Activated CD4-positive, alpha-beta T cell treated with anti-CD3 and anti-CD28 coated beads, Interleukin-2, Interleukin-6, amounts not matched to agents 100 ng/mL and 50 ng/mL, durations not matched to agents 16 hours and 8 hours (primary cell): ENCODE results near the gene AUTS2.
A peak's percentile ranks its signal among the peaks of the same experiment; 100 is the strongest.

Experiments
- DNase-seq: peaks from one replicate; pipeline ENCODE4 v3.0.0-alpha.2; 2020

Gene AUTS2

GRCh38 chr7:70752794-70753241 is 1154.5 kb downstream of the AUTS2 start:
- no peak for DNase-seq

- DNase-seq: no peak
These were observed 1158.5 kb downstream of the AUTS2 start for GRCh38 chr7:70756789-70757188.

GRCh38 chr7:70758646-70759045 is 1160.4 kb downstream of the AUTS2 start:
- DNase-seq: no peak

- DNase-seq: no peak
These were observed 1161.4 kb downstream of the AUTS2 start for GRCh38 chr7:70759674-70760073.

DNA sequence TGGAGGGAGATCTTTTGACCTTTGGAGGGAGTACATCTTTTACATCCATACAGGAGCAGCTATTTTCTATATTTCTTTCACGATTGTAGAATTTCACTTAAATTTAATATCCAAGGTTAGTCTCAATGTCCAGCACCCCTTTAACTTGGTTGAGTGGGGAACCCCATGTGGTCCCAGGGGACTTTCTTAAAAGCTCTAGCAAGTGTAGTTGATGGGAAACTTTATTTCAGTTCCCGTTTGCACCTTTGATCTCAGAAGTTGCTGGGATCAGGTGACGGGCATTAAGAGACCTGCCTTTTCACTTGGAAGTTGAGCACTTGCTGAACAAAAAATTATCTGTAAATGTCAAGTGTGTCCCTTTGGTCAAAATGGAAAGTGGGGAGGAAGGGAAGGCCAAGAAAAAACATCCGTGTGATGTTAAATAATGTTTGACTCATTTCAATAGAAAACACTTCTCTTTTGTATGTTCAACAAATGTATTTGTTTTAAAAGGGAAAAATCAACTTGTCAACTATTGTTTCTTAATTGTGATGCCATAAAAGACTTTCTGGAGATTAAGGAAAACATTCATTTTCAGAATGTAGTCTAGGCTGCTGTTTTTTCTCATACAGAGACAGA is 1163.5 kb downstream of the AUTS2 start:
- DNase-seq: no peak

GRCh38 chr7:70762696-70763095 is 1164.4 kb downstream of the AUTS2 start:
- DNase-seq: no peak

DNA sequence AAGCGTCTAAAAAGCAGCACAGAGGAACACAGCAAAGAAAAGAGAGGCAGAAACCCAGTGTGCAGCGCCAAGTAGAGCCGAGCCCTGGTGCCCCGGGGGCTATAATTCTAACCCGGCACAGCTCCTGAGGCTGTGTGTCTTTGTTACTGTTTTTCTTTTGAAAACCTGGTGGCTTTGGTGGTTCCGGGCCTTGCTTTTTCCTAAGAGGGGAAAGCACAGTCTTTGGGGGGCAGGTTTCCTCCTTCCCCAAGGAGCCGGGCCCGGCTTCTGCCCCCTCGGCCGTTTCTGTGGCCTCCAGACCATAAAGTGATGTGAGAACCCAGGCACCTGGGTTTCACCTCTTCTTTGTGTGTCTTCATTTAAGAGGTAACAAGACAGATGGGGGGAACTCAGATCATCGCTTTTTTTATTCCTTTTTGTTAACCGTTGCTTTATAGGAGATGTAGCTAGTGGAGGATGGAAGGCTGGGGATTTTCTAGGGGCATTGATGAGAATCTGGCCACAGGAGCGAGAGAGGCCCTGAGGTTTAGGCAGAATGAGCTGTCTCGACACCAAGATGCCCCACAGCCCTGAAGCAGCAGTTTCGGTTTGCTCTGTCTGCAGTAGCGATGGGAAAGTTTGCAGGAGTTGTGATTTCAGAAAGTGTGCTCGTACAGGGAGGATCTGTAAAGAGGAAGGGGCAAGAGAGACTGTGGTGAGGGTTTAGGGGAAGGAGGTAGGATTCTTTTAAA is 1165.9 kb downstream of the AUTS2 start:
- DNase-seq: peak; percentile 79

DNA sequence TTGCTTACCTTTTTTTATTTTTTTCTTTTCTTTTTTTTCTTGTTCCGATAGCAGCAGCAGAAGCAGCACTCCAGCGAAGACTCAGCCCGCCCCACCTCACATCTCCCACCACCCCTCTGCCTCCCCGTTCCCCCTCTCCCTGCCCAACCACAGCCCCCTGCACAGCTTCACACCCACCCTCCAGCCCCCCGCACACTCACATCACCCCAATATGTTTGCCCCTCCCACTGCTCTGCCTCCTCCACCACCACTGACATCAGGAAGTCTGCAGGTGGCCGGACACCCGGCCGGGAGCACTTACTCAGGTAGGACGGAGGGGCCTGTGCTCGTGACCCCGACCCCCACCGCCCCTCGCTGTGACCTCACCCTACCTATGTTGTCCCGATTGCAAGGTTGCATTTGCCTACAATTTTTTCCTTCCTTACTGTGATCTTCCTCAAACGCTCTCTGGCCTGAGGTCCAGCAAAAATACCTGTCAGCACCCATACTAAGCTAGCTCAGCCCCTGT is 1166.5 kb downstream of the AUTS2 start:
- DNase-seq: no peak

- no peak for DNase-seq
These were observed 1167.4 kb downstream of the AUTS2 start for GRCh38 chr7:70765651-70766050.

- no peak for DNase-seq
These were observed 1167.8 kb downstream of the AUTS2 start for GRCh38 chr7:70766109-70766508.

- DNase-seq: no peak
These were observed 1168.4 kb downstream of the AUTS2 start for GRCh38 chr7:70766694-70767093.

GRCh38 chr7:70770154-70770553 is 1171.9 kb downstream of the AUTS2 start:
- DNase-seq: no peak

DNA sequence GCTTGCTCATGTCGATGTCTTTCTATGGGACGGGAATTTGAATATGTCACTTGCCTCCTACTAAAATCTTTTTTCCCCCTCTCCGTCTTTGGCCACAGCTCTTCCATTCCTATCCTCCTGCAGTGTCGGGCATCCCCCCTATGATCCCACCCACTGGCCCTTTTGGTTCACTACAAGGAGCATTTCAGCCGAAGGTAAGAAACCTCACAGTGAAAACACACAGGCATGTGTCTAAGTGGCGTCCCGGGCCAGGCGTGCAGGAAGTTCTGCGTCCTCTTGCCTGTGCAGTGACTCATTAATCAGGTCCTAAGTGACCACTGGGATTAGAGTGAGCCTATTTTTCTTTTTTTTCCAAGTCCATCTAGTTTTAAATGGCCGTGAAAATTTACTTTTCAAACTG is 1173.2 kb downstream of the AUTS2 start:
- no peak for DNase-seq

- no peak for DNase-seq
These were observed 1174.6 kb downstream of the AUTS2 start for GRCh38 chr7:70772891-70773290.

DNA sequence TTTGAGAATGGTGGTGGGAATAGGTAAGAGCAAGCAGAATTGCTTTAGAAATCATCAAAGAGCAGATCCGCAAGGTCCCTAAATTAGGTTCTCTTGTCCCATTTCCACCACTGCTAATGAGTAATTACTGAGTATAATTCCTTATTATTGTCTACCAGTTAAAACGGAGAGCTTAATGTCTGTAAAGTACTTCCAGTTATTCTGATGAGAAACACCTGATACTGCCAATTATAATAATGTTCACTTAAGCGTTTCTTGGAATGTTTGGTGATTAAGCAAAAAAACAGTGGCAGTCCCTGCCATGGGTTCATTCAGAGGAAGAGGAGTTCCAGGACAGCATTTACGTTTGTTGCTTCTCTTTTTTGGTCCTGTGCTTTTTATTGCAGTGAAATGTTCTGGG is 1175.1 kb downstream of the AUTS2 start:
- no peak for DNase-seq

DNA sequence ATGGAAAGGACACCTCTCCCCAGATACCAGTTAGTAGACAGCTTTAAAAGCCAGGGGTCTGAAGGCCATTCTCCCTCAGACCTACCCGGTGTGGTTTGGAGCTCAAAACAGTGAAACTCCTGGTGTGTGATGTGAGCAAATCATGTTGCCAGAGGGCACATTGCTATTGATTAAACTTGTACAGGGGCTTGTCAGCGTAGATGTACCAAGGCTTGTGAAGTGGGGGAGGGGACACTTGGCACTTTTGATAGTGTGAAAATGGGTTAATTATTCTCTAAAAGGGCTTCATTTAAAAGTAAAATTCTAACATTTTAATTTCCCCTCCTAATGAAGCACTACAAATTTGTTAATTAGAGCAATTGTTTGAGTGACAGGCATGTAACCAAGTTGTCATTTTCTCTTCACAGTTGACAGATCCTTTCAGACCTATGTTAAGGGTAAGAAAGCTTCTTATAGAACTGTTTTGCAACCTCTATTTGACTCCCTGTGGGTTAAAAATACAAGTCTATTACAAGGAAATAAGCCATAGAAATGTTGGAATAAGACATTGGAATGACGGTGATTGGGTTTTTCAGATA is 1176.8 kb downstream of the AUTS2 start:
- no peak for DNase-seq

DNA sequence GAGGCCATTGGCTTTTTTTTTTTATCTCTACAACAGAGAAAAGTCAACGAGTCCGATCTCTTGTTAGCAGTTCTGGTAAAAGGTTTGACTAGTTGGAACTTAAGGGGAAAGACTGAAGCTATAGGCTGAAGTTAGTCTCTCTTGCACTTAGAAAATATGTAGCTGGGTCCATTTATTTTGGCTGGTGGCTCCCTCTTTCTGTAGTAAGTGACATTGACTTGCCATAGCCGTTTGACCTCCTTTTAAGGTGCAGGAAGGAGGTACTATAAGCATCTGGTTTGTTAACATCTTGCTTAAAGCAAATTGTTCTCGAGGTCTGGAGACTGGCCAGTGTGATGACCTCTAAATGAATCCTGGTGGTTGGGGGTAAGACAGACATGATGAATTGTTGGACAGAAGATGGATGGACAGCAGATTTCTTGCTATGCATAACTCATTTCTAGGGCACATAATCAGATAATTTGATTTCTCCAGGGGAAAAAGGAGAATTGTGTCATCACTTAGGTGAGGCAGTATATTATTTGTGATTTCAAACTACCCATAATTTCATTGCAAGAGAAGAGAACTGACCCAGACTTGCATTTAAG is 1177.4 kb downstream of the AUTS2 start:
- DNase-seq: peak; percentile 39

- DNase-seq: peak; percentile 61
These were observed 1178.4 kb downstream of the AUTS2 start for GRCh38 chr7:70776627-70777101.

GRCh38 chr7:70777251-70777650 is 1179.0 kb downstream of the AUTS2 start:
- DNase-seq: no peak

DNA sequence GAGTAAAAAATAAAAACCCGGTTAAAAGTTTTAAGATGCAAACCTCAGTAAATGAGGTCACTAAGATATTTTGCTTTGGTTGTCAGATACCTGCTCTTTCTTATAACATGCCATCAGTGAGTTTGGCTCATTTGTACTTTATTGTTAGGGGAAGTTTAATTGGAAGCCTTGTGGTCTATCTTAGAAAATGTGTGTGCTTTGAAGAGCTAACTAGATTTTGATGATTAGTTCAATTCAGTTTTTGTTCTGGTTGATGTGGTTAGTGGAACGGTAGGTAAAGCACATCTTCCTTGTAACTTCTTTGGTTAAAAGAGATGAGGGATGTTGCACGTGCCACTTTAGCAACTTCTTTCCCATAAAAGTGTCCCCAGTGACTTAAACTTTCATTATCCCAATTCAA is 1180.3 kb downstream of the AUTS2 start:
- no peak for DNase-seq

- DNase-seq: peak; percentile 50
These were observed 1181.0 kb downstream of the AUTS2 start for GRCh38 chr7:70779321-70779720.

DNA sequence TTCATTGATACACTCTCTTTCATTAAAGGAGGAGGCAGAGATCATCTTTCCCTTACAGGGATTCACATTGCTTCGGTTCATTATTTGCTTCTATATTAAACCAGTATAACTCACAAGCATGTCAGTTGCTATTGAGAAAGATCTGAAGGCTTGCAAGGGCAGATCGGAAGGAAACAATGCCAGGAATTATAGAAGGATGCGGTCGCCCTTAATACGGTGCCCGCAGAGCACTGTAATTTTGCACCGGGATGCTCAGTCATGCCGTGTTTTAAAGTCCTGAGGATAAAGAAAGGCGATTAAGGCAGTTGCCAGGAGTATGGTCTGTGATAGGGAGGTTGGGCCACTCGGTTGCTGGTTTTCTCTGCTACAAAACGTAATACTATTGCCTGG is 1183.6 kb downstream of the AUTS2 start:
- DNase-seq: no peak

DNA sequence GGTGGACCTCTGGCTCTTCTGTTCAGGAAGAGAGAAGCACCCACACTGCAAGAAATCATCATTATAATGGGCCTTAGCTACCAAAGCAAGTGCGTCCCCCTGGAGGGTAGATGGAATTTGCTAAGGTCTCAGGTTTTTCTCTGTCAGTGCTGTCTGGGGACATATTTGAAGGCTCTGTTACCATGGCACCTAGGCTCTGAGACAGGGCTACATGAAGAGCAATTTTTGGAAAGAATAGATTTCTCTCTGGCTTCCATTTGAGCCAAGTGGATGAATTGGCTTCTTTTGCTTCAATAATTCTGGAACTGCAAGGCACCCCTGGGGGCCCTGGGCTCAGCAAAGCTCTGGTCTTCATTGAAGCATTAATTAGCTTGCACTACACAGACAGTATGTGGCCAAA is 1184.5 kb downstream of the AUTS2 start:
- no peak for DNase-seq

DNA sequence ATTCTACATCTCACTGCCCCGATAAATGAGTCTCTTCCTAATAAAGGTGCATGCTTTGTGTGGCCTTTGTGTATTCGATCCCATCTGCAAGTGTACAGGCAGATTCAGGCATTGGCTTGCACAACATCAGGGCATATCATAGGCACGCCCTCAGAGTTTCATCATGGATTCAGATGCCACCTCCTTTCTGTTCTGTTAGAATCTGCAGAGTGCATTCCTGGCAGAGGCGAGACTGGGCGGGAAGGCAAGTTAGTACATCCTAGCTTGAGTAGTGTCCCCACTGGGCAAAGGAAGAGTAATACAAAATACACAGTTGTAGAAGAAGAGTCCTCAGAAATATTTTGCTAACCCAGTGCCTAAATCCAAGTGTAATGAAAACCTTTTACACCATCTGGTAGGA is 1187.2 kb downstream of the AUTS2 start:
- no peak for DNase-seq
